MM.1S (cell line): Measurements from ENCODE around the gene MCM6.

ENCODE experiments used
- DNase-seq: peaks from one replicate; pipeline ENCODE4 v3.0.0-alpha.2; 2015
- H2AFZ ChIP-seq: fragments of 300-600 bp; sonication (generic); 2 replicates; pipeline ENCODE4 v1.6.0; 2016; ENCODE audit warnings: antibody characterized with exemption, low read length
- H3F3A ChIP-seq: fragments of 300-600 bp; sonication (generic); 2 replicates; pipeline ENCODE4 v1.6.1; 2016; ENCODE audit warnings: mild to moderate bottlenecking, antibody characterized with exemption, low read length, moderate library complexity, mixed read lengths; ENCODE audit not compliant: insufficient read depth
- H3K27ac ChIP-seq: fragments of 300-600 bp; sonication (generic); 2 replicates; pipeline ENCODE4 v1.5.1; 2016; ENCODE audit warnings: mild to moderate bottlenecking, low read length
- H3K27me3 ChIP-seq: fragments of 300-600 bp; sonication (generic); replicated peaks from 2 replicates; pipeline ENCODE4 v1.6.0; 2016; ENCODE audit warnings: low read length; ENCODE audit not compliant: insufficient read depth
- H3K36me3 ChIP-seq: fragments of 300-600 bp; sonication (generic); replicated peaks from 2 replicates; pipeline ENCODE4 v1.6.1; 2016; ENCODE audit warnings: mild to moderate bottlenecking, low read length, mixed read lengths; ENCODE audit not compliant: insufficient read depth
- H3K4me1 ChIP-seq: fragments of 300-600 bp; sonication (generic); 2 replicates; pipeline ENCODE4 v1.6.1; 2016; ENCODE audit warnings: low read length, mixed read lengths
- H3K4me2 ChIP-seq: fragments of 300-600 bp; sonication (generic); 2 replicates; pipeline ENCODE4 v1.6.0; 2016; ENCODE audit warnings: low read depth, low read length
- H3K4me3 ChIP-seq: fragments of 300-600 bp; sonication (generic); 2 replicates; pipeline ENCODE4 v1.5.1; 2016; ENCODE audit warnings: low read length, mixed read lengths
- H3K79me2 ChIP-seq: fragments of 300-600 bp; sonication (generic); 2 replicates; pipeline ENCODE4 v1.6.1; 2016; ENCODE audit warnings: mixed run types, low read length, mixed read lengths
- H3K9ac ChIP-seq: fragments of 300-600 bp; sonication (generic); 2 replicates; pipeline ENCODE4 v1.6.1; 2016; ENCODE audit warnings: low read length, mixed read lengths
- H3K9me2 ChIP-seq: fragments of 300-600 bp; sonication (generic); replicated peaks from 2 replicates; pipeline ENCODE4 v1.6.1; 2016; ENCODE audit warnings: mild to moderate bottlenecking, low read length, mixed read lengths; ENCODE audit not compliant: insufficient read depth
- H3K9me3 ChIP-seq: fragments of 300-600 bp; sonication (generic); replicated peaks from 2 replicates; pipeline ENCODE4 v1.6.1; 2016; ENCODE audit warnings: mild to moderate bottlenecking, low read length, mixed read lengths; ENCODE audit not compliant: insufficient read depth
- H4K20me1 ChIP-seq: fragments of 300-600 bp; sonication (generic); 2 replicates; pipeline ENCODE4 v1.6.1; 2016; ENCODE audit warnings: mild to moderate bottlenecking, low read length, moderate library complexity, mixed read lengths; ENCODE audit not compliant: insufficient read depth
- CTCF ChIP-seq: fragments of 300-600 bp; sonication (generic); IDR thresholded peaks from 2 replicates; pipeline ENCODE4 v1.5.1; 2016; ENCODE audit warnings: antibody characterized with exemption, low read length, mixed read lengths
- EZH2 ChIP-seq: fragments of 300-600 bp; sonication (generic); optimal IDR thresholded peaks from 2 replicates; pipeline ENCODE3; 2017; ENCODE audit warnings: low read depth, mild to moderate bottlenecking, antibody characterized with exemption, low read length, mixed read lengths
- EZH2phosphoT487 ChIP-seq: fragments of 300-600 bp; sonication (generic); IDR thresholded peaks from 2 replicates; pipeline ENCODE4 v1.6.1; 2018; ENCODE audit warnings: antibody characterized with exemption, low read length

The MCM6 gene

GRCh38 chr2:135876066-135876711 lies at the start of gene MCM6:
Gene MCM6, minus strand, starts transcription at chr2:135876443. Its CDS starts 78 bp downstream, at chr2:135876365.
- peak within 1 kb of the TSS; percentile 91 for H3K4me2 ChIP-seq
- peaks cover 12% of the 10 kb centered on the region; the same call in 1 of the 2 replicates for H4K20me1 ChIP-seq
- peak within 1 kb of the TSS; percentile 95 for H3K4me3 ChIP-seq
- TF ChIP-seq EZH2 (no peak), EZH2phosphoT487 (no peak), CTCF (no peak)
- no peaks in the 10 kb centered on the region for H3K9me3 ChIP-seq
- peak; percentile 100 for DNase-seq
- no peaks in the 10 kb centered on the region for H3K9me2 ChIP-seq
- peaks cover 45% of the 10 kb centered on the region for H3K79me2 ChIP-seq
- H3K27ac ChIP-seq = peak within 1 kb of the TSS; percentile 82
- peak within 1 kb of the TSS; percentile 93 for H3K9ac ChIP-seq
- H2AFZ ChIP-seq = peak within 1 kb of the TSS; percentile 61
- H3K4me1 ChIP-seq = peaks cover 10% of the 10 kb centered on the region
- peaks cover 6% of the 10 kb centered on the region; the same call in 1 of the 2 replicates for H3F3A ChIP-seq
- H3K27me3 ChIP-seq = no peaks in the 10 kb centered on the region
- H3K36me3 ChIP-seq = no peaks in the 10 kb centered on the region; the same call in 1 of the 2 replicates

GRCh38 chr2:135925571-135925970 lies 49.3 kb upstream of the MCM6 start:
- Histone ChIP-seq H2AFZ (no peak overlapping the region), H4K20me1 (no peaks in the 10 kb centered on the region), H3K9me2 (no peaks in the 10 kb centered on the region), H3K79me2 (no peaks in the 10 kb centered on the region), H3K36me3 (no peaks in the 10 kb centered on the region; the same call in 1 of the 2 replicates), H3K4me2 (no peak overlapping the region), H3F3A (no peaks in the 10 kb centered on the region), H3K9ac (no peak overlapping the region), H3K9me3 (no peaks in the 10 kb centered on the region), H3K27ac (no peak overlapping the region), H3K4me1 (no peaks in the 10 kb centered on the region), H3K27me3 (no peaks in the 10 kb centered on the region), H3K4me3 (no peak overlapping the region)
- TF ChIP-seq EZH2phosphoT487 = no peak
- TF ChIP-seq CTCF = no peak
- no peak for TF ChIP-seq EZH2
- DNase-seq = no peak

GRCh38 chr2:135916207-135916606 lies 40.0 kb upstream of the MCM6 start:
- no peaks in the 10 kb centered on the region; the same call in 1 of the 2 replicates for H3K36me3 ChIP-seq
- no peak overlapping the region for H3K9ac ChIP-seq
- H3K9me3 ChIP-seq = no peaks in the 10 kb centered on the region
- no peak overlapping the region for H2AFZ ChIP-seq
- no peak overlapping the region for H3K4me3 ChIP-seq
- no peaks in the 10 kb centered on the region for H3F3A ChIP-seq
- no peaks in the 10 kb centered on the region for H3K4me1 ChIP-seq
- no peak overlapping the region for H3K4me2 ChIP-seq
- no peaks in the 10 kb centered on the region for H3K27me3 ChIP-seq
- DNase-seq = peak; percentile 60
- no peaks in the 10 kb centered on the region for H3K79me2 ChIP-seq
- TF ChIP-seq CTCF = peak; percentile 40
- TF ChIP-seq EZH2 = no peak
- no peak for TF ChIP-seq EZH2phosphoT487
- H3K27ac ChIP-seq = no peak overlapping the region
- H3K9me2 ChIP-seq = no peaks in the 10 kb centered on the region
- no peaks in the 10 kb centered on the region for H4K20me1 ChIP-seq
